Neural progenitor cell (in vitro differentiated cells): ENCODE measurements around the gene SLC5A3. TPM values are rescaled to one million over a fixed set of nuclear protein-coding genes. Genes with fewer than 3 reads are reported as not detected.

Source experiments
- DNase-seq: peaks from one replicate; pipeline ENCODE4 v3.0.0-alpha.2; 2016; ENCODE audit warnings: low spot score
- H2AFZ ChIP-seq: fragments of 200-600 bp; sonication (generic); replicated peaks from 2 replicates; pipeline ENCODE4 v1.6.1; 2016; ENCODE audit warnings: antibody characterized with exemption
- H3F3A ChIP-seq: fragments of 200-600 bp; sonication (generic); 2 replicates; pipeline ENCODE4 v1.6.1; 2016; ENCODE audit warnings: antibody characterized with exemption, low read depth
- H3K27ac ChIP-seq: fragments of 200-600 bp; sonication (generic); 2 replicates; pipeline ENCODE4 v1.5.1; 2016; ENCODE audit warnings: mild to moderate bottlenecking
- H3K27me3 ChIP-seq: fragments of 200-600 bp; sonication (generic); 2 replicates; pipeline ENCODE4 v1.6.1; 2016; ENCODE audit warnings: mild to moderate bottlenecking, moderate library complexity
- H3K36me3 ChIP-seq: fragments of 200-600 bp; sonication (generic); 2 replicates; pipeline ENCODE4 v1.5.1; 2016
- H3K4me1 ChIP-seq: fragments of 200-600 bp; sonication (generic); 2 replicates; pipeline ENCODE4 v1.6.1; 2016; ENCODE audit warnings: mixed run types
- H3K4me2 ChIP-seq: fragments of 200-600 bp; sonication (generic); 2 replicates; pipeline ENCODE4 v1.6.1; 2016
- H3K4me3 ChIP-seq: fragments of 200-600 bp; sonication (generic); 2 replicates; pipeline ENCODE4 v1.5.1; 2016
- H3K79me2 ChIP-seq: fragments of 200-600 bp; sonication (generic); 2 replicates; pipeline ENCODE4 v1.6.1; 2016; ENCODE audit warnings: low read depth
- H3K9ac ChIP-seq: fragments of 200-600 bp; sonication (generic); 2 replicates; pipeline ENCODE4 v1.6.1; 2016
- H3K9me3 ChIP-seq: fragments of 200-600 bp; sonication (generic); 2 replicates; pipeline ENCODE4 v1.5.1; 2016; ENCODE audit warnings: low read depth
- H4K20me1 ChIP-seq: fragments of 200-600 bp; sonication (generic); 2 replicates; pipeline ENCODE4 v1.6.1; 2016; ENCODE audit warnings: low read depth
- H3K27ac Mint-ChIP-seq: 3 replicates; pipeline ENCODE4 v1.8.0; 2021; ENCODE audit warnings: mixed read lengths
- H3K27me3 Mint-ChIP-seq: 2 replicates; pipeline ENCODE4 v1.8.0; 2022; ENCODE audit warnings: low read depth, mild to moderate bottlenecking, inconsistent platforms, moderate library complexity, mixed read lengths; ENCODE audit not compliant: insufficient read depth
- H3K36me3 Mint-ChIP-seq: 3 replicates; pipeline ENCODE4 v1.8.0; 2021; ENCODE audit warnings: mixed read lengths
- H3K4me1 Mint-ChIP-seq: 3 replicates; pipeline ENCODE4 v1.8.0; 2021; ENCODE audit warnings: mixed read lengths
- H3K4me3 Mint-ChIP-seq: 3 replicates; pipeline ENCODE4 v1.8.0; 2021; ENCODE audit warnings: mild to moderate bottlenecking, moderate library complexity, mixed read lengths
- H3K9me3 Mint-ChIP-seq: 3 replicates; pipeline ENCODE4 v1.8.0; 2020; ENCODE audit warnings: mixed read lengths
- EZH2 ChIP-seq: fragments of 200-600 bp; sonication (generic); IDR thresholded peaks from 2 replicates; pipeline ENCODE4 v1.6.1; 2017; ENCODE audit warnings: antibody characterized with exemption, mild to moderate bottlenecking, moderate library complexity
- EZH2phosphoT487 ChIP-seq: fragments of 200-600 bp; sonication (generic); IDR thresholded peaks from 2 replicates; pipeline ENCODE4 v1.6.1; 2017; ENCODE audit warnings: antibody characterized with exemption
- total RNA-seq: library from RNA; depleted of rRNA; stranded (reverse); fragments of >200 nt; gene quantifications from 2 replicates; pipeline ENCODE4 v1.2.3, GENCODE V29; 2015; ENCODE audit warnings: low replicate concordance
- TF ChIP-seq, protein P1 (sequence below): fragments of 200-600 bp; sonication (generic); IDR thresholded peaks from 2 replicates; pipeline ENCODE4 v1.5.1; 2017; ENCODE audit warnings: antibody characterized with exemption, mild to moderate bottlenecking

SLC5A3 gene
- total RNA-seq, 1 donor from 2014 or later: 44.3 TPM

DNA sequence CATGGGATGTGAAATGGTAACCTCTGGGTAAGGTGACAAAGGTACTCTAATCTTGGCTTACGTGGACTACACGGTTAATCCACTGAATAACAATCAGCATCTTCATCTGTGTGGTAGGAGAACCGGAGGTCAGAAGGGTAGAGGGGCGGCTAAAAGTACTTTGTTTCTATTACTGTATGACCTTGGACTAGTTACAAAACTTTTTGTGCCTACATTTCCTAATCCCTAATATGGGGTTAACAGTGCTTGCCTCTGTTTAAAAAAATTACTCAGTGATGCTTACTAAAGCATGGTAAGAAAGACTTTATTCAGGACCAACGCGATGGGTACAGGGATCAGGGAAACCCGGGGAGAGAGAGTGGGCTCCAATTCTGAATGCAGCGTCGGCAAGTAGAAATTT, 1.7 kb upstream of the SLC5A3 start:
- no peak for TF ChIP-seq EZH2phosphoT487
- TF ChIP-seq EZH2: no peak
- TF ChIP-seq, protein P1, sequence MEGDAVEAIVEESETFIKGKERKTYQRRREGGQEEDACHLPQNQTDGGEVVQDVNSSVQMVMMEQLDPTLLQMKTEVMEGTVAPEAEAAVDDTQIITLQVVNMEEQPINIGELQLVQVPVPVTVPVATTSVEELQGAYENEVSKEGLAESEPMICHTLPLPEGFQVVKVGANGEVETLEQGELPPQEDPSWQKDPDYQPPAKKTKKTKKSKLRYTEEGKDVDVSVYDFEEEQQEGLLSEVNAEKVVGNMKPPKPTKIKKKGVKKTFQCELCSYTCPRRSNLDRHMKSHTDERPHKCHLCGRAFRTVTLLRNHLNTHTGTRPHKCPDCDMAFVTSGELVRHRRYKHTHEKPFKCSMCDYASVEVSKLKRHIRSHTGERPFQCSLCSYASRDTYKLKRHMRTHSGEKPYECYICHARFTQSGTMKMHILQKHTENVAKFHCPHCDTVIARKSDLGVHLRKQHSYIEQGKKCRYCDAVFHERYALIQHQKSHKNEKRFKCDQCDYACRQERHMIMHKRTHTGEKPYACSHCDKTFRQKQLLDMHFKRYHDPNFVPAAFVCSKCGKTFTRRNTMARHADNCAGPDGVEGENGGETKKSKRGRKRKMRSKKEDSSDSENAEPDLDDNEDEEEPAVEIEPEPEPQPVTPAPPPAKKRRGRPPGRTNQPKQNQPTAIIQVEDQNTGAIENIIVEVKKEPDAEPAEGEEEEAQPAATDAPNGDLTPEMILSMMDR: no peak
- peaks cover 28% of the 10 kb centered on the region for H3K4me1 Mint-ChIP-seq
- peaks cover 24% of the 10 kb centered on the region for H3K36me3 Mint-ChIP-seq
- H3K27ac Mint-ChIP-seq: peak overlapping the region; percentile 6
- Histone ChIP-seq H3K4me2 (no peak overlapping the region), H4K20me1 (peaks cover 26% of the 10 kb centered on the region), H3K9me3 (no peaks in the 10 kb centered on the region), H3K9ac (no peak overlapping the region), H3K4me3 (no peak overlapping the region), H3K27ac (no peak overlapping the region), H3K79me2 (peaks cover 28% of the 10 kb centered on the region), H3K27me3 (peaks cover 16% of the 10 kb centered on the region), H3F3A (peaks cover 22% of the 10 kb centered on the region), H3K4me1 (peaks cover 22% of the 10 kb centered on the region), H3K36me3 (no peaks in the 10 kb centered on the region), H2AFZ (no peak overlapping the region)
- H3K4me3 Mint-ChIP-seq: peak overlapping the region; percentile 79
- DNase-seq: no peak
- no peaks in the 10 kb centered on the region for H3K9me3 Mint-ChIP-seq
- H3K27me3 Mint-ChIP-seq: no peaks in the 10 kb centered on the region

- H3K4me3 ChIP-seq: peak overlapping the region; percentile 37
- H2AFZ ChIP-seq: peak overlapping the region; percentile 58
- Mint-ChIP-seq H3K27ac (peak overlapping the region; percentile 6), H3K4me1 (peaks cover 31% of the 10 kb centered on the region), H3K27me3 (no peaks in the 10 kb centered on the region), H3K4me3 (peak overlapping the region; percentile 79), H3K9me3 (no peaks in the 10 kb centered on the region), H3K36me3 (peaks cover 31% of the 10 kb centered on the region)
- H4K20me1 ChIP-seq: peaks cover 34% of the 10 kb centered on the region
- H3K4me2 ChIP-seq: peak overlapping the region; percentile 67
- no peak overlapping the region for H3K27ac ChIP-seq
- H3K9me3 ChIP-seq: no peaks in the 10 kb centered on the region
- no peak for DNase-seq
- H3K79me2 ChIP-seq: peaks cover 35% of the 10 kb centered on the region
- H3F3A ChIP-seq: peaks cover 22% of the 10 kb centered on the region
- H3K36me3 ChIP-seq: peaks cover 3% of the 10 kb centered on the region
- peaks cover 29% of the 10 kb centered on the region for H3K4me1 ChIP-seq
- no peak overlapping the region for H3K9ac ChIP-seq
- TF ChIP-seq, protein P1: no peak
- TF ChIP-seq EZH2phosphoT487: no peak
- TF ChIP-seq EZH2: no peak
- peaks cover 16% of the 10 kb centered on the region for H3K27me3 ChIP-seq
Measured at GRCh38 chr21:34072145-34073031, 990 bp upstream of the SLC5A3 start.

DNA sequence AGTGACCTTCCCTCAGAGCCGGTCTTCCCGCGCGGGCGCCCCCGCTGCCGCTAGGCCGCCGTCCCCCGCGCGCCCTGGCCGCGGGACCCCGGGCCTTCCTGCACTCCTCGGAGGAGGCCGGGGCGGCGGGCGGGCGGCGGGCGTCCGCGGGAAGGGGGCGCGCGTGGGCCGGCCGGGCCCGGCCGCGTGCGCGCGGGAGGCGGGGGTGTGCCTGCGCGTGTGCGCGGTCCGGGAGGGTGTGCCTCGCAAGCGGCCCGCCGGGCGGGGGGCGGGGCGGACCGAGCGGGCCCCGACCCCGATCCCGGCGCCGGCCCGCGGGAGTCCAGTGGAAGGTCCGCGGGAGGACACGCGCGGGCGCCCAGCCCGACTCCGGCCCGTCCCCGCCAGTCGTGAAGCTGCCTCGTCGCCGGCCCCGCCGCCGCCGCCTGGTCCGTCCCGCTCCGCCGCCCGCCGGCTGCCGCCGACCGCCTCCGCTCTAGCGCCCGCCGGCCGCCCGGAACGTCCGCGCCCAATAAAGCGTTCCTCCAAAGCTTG, 438 bp downstream of the SLC5A3 start:
- TF ChIP-seq EZH2 (no peak), EZH2phosphoT487 (no peak)
- TF ChIP-seq, protein P1: no peak
- H3K27ac Mint-ChIP-seq: no peak overlapping the region
- H3K9me3 Mint-ChIP-seq: no peaks in the 10 kb centered on the region
- Histone ChIP-seq H3K4me1 (peaks cover 44% of the 10 kb centered on the region), H4K20me1 (peaks cover 48% of the 10 kb centered on the region), H3K4me2 (peak overlapping the region; percentile 85), H3K27me3 (peaks cover 16% of the 10 kb centered on the region), H3K79me2 (peaks cover 49% of the 10 kb centered on the region), H3K9me3 (no peaks in the 10 kb centered on the region), H3K27ac (peak overlapping the region; percentile 94), H3K9ac (peak overlapping the region; percentile 74), H3K4me3 (peak overlapping the region; percentile 96), H2AFZ (no peak overlapping the region), H3F3A (peaks cover 22% of the 10 kb centered on the region), H3K36me3 (peaks cover 13% of the 10 kb centered on the region)
- peak; percentile 67 for DNase-seq
- peaks cover 44% of the 10 kb centered on the region for H3K36me3 Mint-ChIP-seq
- peaks cover 44% of the 10 kb centered on the region for H3K4me1 Mint-ChIP-seq
- H3K27me3 Mint-ChIP-seq: no peaks in the 10 kb centered on the region
- H3K4me3 Mint-ChIP-seq: peak overlapping the region; percentile 98
